ENCODE data around the gene LTB4R2. TPM values are rescaled to one million over a fixed set of nuclear protein-coding genes. Genes with fewer than 3 reads are reported as not detected.

Gene LTB4R2
- total RNA-seq, 1 donor from 2014 or later = 6.4 TPM

GRCh38 chr14:24321212-24321975 is 11.5 kb downstream of the LTB4R2 start:
- H3K27ac ChIP-seq = no peak overlapping the region
- peaks cover 17% of the 10 kb centered on the region for H3K27me3 ChIP-seq
- H3K36me3 ChIP-seq = no peaks in the 10 kb centered on the region
- no peaks in the 10 kb centered on the region for H3K9me3 ChIP-seq
- ATAC-seq (no peak), DNase-seq (no peak)
- no peak overlapping the region for H3K4me3 ChIP-seq
- peaks cover 9% of the 10 kb centered on the region for H3K4me1 ChIP-seq
- intact Hi-C loops (cut with DNase I) = no loop called here
- no peak for TF ChIP-seq CTCF (IDR thresholded peaks at IDR 0.05)

DNA sequence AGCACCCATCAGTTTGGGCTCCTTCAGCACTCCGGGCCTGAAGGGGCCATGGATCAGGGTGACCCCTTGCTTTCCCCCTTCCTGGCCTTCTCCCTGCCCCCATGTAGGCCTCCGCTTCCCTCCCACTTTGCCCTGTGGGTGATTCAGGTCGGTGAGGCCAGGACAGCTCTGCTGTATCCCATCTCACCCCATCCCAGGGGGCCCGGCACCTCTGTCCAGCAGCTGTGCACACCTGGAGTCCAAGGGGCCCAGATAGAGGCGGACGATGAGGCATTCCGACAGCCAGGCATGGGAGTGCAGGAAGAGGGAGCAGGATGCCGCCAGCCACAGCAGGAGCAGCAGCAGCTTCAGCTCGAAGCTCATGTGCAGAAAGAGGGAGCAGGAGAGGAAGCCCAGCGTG is 12.7 kb downstream of the LTB4R2 start:
- no peak for TF ChIP-seq CTCF (IDR thresholded peaks at IDR 0.05)
- H3K27me3 ChIP-seq = peaks cover 14% of the 10 kb centered on the region
- peaks cover 8% of the 10 kb centered on the region for H3K4me1 ChIP-seq
- no peaks in the 10 kb centered on the region for H3K9me3 ChIP-seq
- intact Hi-C loops (cut with DNase I) = no loop called here
- H3K4me3 ChIP-seq = no peak overlapping the region
- no peaks in the 10 kb centered on the region for H3K36me3 ChIP-seq
- DNase-seq = no peak
- ATAC-seq = no peak
- H3K27ac ChIP-seq = no peak overlapping the region

DNA sequence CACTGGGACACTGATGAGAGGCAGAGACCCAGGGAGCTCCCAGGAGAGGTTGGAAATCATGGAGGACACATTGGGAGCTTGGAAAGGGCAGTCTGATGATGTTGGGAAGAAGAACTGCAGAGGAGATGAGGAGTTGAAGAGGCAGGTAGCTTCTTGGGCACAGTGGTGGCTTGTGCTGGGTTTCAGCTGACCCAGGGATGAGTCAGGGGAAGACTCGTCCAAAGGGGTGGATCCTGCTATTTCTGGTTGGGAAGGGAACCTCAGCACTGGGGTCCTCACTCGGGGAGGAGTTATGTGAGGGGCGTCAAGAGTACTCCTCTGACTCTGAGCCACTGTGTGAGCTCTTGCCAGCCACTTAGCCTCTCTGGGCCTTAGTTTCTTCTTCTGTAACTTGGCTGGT is 13.4 kb downstream of the LTB4R2 start:
- Histone ChIP-seq H3K4me3 (no peak overlapping the region), H3K27ac (no peak overlapping the region), H3K9me3 (no peaks in the 10 kb centered on the region), H3K36me3 (no peaks in the 10 kb centered on the region), H3K4me1 (peaks cover 9% of the 10 kb centered on the region), H3K27me3 (peaks cover 10% of the 10 kb centered on the region)
- no peak for TF ChIP-seq CTCF (IDR thresholded peaks at IDR 0.05)
- intact Hi-C loops (cut with DNase I) = no loop called here
- ATAC-seq = no peak
- DNase-seq = no peak

- no peak overlapping the region for H3K4me3 ChIP-seq
- DNase-seq = peak; percentile 51
- intact Hi-C loops (cut with DNase I) = no loop called here
Observed at GRCh38 chr14:24324024-24324423, 14.1 kb downstream of the LTB4R2 start.

DNA sequence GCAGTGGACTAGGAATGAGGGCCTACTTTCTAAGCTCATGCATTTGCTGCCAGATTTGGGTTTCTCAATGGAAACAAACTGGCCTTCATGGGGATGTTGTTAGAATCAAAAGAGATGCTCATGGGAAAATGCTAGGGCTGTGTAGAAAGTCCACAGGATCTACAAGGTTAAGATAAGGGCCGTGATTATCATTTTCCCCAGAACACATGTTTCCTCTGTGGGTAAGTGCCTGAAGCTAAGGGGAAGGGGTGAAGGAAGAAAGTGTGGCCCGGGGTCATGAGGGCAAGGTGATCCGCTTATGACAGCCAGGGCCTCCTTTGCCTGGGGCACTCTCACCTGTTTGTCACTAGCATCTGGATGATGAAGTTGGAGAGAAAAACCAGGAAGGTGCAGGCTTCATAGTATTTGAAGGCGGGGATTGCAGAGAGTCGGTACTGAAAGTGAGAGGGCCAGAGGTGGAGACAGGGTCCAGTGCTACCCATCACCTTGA is 15.1 kb downstream of the LTB4R2 start:
- no peak overlapping the region for H3K4me3 ChIP-seq
- no peak for TF ChIP-seq CTCF (IDR thresholded peaks at IDR 0.05)
- ATAC-seq (no peak), DNase-seq (peak; percentile 23)
- no peaks in the 10 kb centered on the region for H3K27me3 ChIP-seq
- H3K27ac ChIP-seq = no peak overlapping the region
- intact Hi-C loops (cut with DNase I) = no loop called here
- H3K36me3 ChIP-seq = no peaks in the 10 kb centered on the region
- H3K4me1 ChIP-seq = peaks cover 22% of the 10 kb centered on the region
- no peaks in the 10 kb centered on the region for H3K9me3 ChIP-seq

More at GRCh38 chr14:24324024-24324423, 14.1 kb downstream of the LTB4R2 start:
- H3K4me1 ChIP-seq = peaks cover 14% of the 10 kb centered on the region
- no peaks in the 10 kb centered on the region for H3K36me3 ChIP-seq
- no peak overlapping the region for H3K27ac ChIP-seq
- H3K9me3 ChIP-seq = no peaks in the 10 kb centered on the region
- no peak for ATAC-seq
- no peak for TF ChIP-seq CTCF (IDR thresholded peaks at IDR 0.05)
- peaks cover 3% of the 10 kb centered on the region for H3K27me3 ChIP-seq

Data from upper lobe of right lung (tissue), 1 donor.